Measurements from ENCODE around the gene UBXN10.
"Not testable (repeated sequence)": the region's sequence is repeated elsewhere in the genome, so short reads cannot be mapped to it uniquely, and the experiment has no call there.

UBXN10 gene

DNA sequence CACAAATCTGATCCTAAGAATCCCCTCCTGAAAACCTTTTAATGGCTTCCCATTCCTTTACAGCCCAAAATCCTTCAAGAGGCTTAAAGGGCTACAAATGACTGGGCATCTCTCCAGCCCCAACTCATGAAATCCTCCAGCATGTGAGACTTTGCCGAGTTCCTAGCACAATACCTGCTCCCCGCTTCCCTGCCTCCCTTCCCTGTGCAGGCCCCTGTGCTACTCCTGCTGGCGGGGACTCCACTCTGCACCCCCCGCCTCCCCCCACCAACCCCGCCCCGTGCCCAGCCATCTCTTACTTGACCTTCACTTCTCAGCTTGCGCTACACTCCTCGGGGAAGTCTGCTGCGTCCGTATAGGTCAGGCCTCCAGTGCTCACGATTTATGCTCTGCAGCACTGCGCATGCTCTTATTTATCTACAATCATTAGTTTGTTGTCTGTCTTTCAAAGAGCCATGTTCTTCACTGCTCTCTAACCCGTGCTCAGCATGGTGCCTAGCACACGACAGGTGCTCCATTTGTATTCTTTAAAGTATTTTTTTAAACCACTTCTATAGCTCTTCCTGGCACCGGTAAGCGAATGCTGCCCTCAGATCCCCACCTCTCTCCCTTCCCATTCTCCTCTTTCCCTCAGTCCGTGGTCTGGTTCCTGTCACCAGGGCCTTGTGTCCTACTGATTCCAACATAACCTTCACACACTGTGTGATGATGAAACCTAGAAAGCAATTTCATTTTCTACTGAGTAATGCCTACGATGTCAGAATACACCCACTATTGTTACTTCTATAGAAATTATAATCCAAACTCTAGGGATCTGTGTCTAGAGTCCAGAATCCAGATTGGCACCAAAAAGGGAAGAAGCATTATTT is 37.9 kb downstream of the UBXN10 start:
- FAIRE-seq (no peak), DNase-seq (ENCODE audit: insufficient read length, low spot score) (no peak)
- TF ChIP-seq POU2F2 (IDR thresholded peaks at IDR 0.05; ENCODE audit: low read depth, low read length) = no peak

DNA sequence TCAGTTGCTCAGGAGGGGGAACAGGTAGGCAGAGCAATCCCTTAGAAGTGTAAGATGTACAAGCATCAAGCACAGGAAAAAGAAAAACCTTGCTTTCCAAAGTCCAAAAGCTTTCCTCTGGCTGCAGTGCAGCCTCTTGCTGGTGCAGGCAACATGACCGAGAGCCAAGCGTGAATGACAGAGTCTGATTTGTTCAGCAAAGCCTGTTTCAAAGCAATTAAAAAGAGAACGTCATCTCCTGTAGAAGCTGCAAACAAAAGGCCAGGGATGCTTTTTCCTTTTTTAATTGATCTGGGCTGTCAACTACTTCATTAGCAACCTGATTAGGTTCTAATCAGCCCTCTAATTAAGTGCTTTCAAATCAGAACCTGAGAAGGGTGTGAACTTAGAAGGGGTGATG is 38.6 kb downstream of the UBXN10 start:
- DNase-seq (ENCODE audit: insufficient read length, low spot score) = no peak
- no peak for TF ChIP-seq PAX5 (IDR thresholded peaks at IDR 0.05; ENCODE audit: insufficient read depth, low read length, severe bottlenecking)
- no peak for TF ChIP-seq SPI1 (IDR thresholded peaks at IDR 0.05; ENCODE audit: low read depth, low read length)
- TF ChIP-seq POU2F2 (IDR thresholded peaks at IDR 0.05; ENCODE audit: low read depth, low read length) = no peak
- no peak for TF ChIP-seq POLR2AphosphoS5 (IDR thresholded peaks at IDR 0.05; ENCODE audit: low read depth, low read length)
- no peak for TF ChIP-seq POLR2A (IDR thresholded peaks at IDR 0.05; ENCODE audit: low read depth, low read length)
- no peak for TF ChIP-seq TAF1 (IDR thresholded peaks at IDR 0.05; ENCODE audit: low read depth, low read length)
- no peak for FAIRE-seq

DNA sequence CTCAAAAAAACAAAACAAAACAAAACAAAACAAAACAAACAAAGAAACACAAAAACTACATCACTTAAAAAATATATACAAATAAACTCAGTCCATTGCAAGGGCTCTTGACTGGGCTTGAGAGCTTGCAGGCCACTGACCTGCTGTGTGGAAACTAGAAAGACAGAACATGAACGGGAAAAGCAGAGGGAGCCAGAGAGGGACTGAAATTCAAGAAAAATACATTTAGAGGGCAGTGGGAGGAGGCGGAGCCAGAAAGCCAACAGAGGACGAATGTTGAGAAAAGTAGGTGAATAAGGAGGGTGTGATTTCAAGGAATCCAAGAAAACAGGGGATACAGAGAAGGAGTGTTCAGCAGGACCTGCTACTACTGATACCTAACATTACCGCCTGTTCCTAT is 41.8 kb downstream of the UBXN10 start:
- DNase-seq (ENCODE audit: insufficient read length, low spot score) (no peak), FAIRE-seq (no peak)
- TF ChIP-seq SPI1 (IDR thresholded peaks at IDR 0.05; ENCODE audit: low read depth, low read length) (no peak), PAX5 (IDR thresholded peaks at IDR 0.05; ENCODE audit: insufficient read depth, low read length, severe bottlenecking) (no peak), POLR2AphosphoS5 (IDR thresholded peaks at IDR 0.05; ENCODE audit: low read depth, low read length) (no peak), POU2F2 (IDR thresholded peaks at IDR 0.05; ENCODE audit: low read depth, low read length) (no peak), POLR2A (IDR thresholded peaks at IDR 0.05; ENCODE audit: low read depth, low read length) (no peak), TAF1 (IDR thresholded peaks at IDR 0.05; ENCODE audit: low read depth, low read length) (no peak)

DNA sequence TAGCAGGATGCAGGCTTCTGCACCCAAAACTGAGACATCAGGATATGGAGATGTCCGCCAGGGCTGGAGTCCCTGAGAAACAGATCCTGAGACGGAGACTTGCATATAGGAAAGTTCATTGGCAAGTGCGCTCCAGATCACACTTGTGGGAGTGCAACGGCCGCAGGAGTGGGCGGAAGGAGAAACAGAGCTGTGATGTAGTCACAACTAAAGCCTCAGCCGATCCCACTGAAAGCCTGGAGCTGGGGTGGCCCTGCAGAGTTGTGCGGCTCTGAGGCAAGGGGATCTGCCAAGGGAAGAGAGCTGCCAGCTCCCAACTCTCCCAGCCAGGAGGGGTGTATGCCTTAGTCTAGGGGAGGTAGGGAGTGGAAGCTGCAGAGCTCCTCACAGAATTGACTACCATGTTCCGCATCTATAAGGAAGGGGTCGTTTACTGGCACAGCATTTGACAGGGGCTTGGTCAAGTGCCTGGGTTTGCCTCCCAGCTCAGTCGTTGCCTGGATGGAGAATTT is 42.5 kb downstream of the UBXN10 start:
- DNase-seq (ENCODE audit: insufficient read length, low spot score) = no peak
- TF ChIP-seq POLR2AphosphoS5 (IDR thresholded peaks at IDR 0.05; ENCODE audit: low read depth, low read length) (no peak), PAX5 (IDR thresholded peaks at IDR 0.05; ENCODE audit: insufficient read depth, low read length, severe bottlenecking) (no peak), TAF1 (IDR thresholded peaks at IDR 0.05; ENCODE audit: low read depth, low read length) (no peak)
- FAIRE-seq = no peak

DNA sequence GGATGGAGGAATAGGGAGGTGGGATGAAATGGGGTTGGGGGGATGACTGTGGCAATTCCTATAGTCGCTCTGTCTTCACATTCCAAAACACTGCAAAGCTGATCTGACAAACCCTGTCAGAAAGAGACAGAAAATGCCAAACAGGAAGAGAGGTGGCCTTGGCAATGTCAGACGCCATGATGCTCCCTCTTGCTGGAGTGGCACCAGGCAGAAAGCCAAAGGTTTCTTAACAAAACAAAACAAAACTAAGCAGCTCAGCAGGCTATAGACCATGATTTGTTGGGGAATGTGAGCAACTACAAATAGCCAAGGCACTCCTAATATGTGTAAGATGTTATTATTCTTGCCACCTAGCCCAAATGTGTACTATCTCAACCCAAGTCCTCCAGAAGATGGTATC is 43.3 kb downstream of the UBXN10 start:
- no peak for TF ChIP-seq SPI1 (IDR thresholded peaks at IDR 0.05; ENCODE audit: low read depth, low read length)
- TF ChIP-seq POLR2A (IDR thresholded peaks at IDR 0.05; ENCODE audit: low read depth, low read length) = no peak
- TF ChIP-seq PAX5 (IDR thresholded peaks at IDR 0.05; ENCODE audit: insufficient read depth, low read length, severe bottlenecking) = no peak
- DNase-seq (ENCODE audit: insufficient read length, low spot score) (no peak), FAIRE-seq (no peak)

DNA sequence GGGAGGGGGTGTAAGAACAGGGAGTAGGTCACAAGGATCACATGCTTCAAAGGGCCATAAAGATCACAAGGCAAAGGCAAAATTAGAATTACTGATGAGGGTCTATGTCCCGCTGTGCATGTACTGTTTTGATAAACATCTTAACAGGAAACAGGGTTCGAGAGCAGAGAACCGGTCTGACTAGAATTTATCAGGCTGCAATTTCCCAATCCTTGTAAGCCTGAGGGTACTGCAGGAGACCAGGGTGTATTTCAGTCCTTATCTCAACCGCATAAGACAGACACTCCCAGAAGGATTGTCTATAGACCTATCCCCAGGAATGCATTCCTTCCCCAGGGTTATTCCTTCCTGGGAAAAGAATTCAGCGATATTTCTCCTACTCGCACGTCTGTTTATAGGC is 46.7 kb downstream of the UBXN10 start:
- not testable (repeated sequence) for FAIRE-seq; DNase-seq (ENCODE audit: insufficient read length, low spot score)

DNA sequence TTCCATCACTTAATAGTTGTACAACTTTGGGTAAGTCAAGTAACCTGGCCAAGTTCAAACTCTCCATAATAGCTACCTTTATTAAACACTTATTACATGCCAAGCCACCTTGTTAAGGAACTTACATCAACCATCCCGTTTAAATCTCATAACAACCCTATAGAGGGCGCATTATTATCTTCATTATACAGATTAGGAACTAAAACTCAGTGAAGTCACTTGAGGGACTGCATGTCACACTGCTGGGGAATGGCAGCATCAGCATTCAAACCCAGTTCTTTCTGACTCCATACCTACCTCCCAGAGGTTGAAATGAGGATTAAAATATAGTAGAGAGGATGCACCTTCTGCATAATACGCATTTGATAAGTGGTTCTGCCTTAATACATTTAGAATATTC is 47.5 kb downstream of the UBXN10 start:
- TF ChIP-seq POLR2A (IDR thresholded peaks at IDR 0.05; ENCODE audit: low read depth, low read length) (no peak), TAF1 (IDR thresholded peaks at IDR 0.05; ENCODE audit: low read depth, low read length) (no peak), SPI1 (IDR thresholded peaks at IDR 0.05; ENCODE audit: low read depth, low read length) (no peak), POU2F2 (IDR thresholded peaks at IDR 0.05; ENCODE audit: low read depth, low read length) (no peak), PAX5 (IDR thresholded peaks at IDR 0.05; ENCODE audit: insufficient read depth, low read length, severe bottlenecking) (no peak), POLR2AphosphoS5 (IDR thresholded peaks at IDR 0.05; ENCODE audit: low read depth, low read length) (no peak)
- FAIRE-seq (peak; percentile 41), DNase-seq (ENCODE audit: insufficient read length, low spot score) (no peak)

DNA sequence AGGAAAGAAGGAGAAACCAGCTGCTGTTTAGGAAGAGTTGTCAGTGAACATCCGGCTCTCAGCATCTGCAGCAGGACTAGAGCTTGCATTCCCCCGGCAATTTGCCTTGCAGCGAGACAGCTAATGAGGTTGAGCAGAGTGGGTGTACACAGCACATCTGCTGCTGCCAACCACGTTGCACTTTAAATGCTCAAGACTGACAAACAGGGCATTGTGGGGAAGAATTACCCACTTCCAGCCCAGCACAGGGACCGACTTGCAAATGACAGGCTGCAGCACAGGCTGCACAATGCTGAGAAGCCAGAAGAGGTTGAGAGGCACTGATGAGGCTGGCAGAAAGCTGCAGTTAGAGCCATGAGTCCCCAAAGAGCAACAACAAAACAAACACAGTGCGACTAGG is 48.0 kb downstream of the UBXN10 start:
- TF ChIP-seq SPI1 (IDR thresholded peaks at IDR 0.05; ENCODE audit: low read depth, low read length) = no peak
- peak; percentile 26 for FAIRE-seq
- DNase-seq (ENCODE audit: insufficient read length, low spot score) = no peak

DNA sequence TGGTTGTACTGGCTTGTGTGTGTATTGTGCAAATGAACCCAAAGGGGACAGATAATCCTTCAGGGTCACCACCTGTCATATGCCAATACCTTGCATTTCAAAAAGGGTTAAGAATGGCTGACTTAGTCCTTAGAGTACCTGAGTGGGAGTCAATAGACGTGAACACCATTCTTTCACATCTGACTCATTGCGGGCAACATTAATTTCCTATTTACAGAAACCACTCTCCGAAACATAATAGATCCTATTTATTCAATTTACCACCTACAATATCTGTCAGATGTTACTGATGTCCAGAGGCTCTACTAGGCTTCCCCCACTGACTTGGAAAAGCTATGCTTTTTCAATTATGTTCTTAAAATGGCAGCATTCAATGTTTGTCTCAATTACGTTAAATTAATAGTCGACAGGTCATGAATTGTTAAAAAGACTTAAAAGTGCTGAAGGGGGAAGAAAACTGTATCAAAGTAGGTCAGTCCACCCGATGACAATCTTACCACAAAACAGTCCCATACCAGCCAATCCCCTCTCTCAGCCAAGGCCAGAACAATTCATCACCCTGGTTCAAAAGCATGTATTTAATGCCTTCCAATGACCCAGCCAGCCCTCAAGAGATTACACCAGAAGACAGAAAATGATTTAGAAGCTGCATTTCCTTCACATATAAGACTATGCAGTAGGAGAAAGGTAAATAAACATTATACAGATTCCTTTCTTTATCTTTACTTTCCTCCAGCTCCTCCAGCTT is 49.1 kb downstream of the UBXN10 start:
- DNase-seq (ENCODE audit: insufficient read length, low spot score) = no peak
- FAIRE-seq = no peak
- no peak for TF ChIP-seq SPI1 (IDR thresholded peaks at IDR 0.05; ENCODE audit: low read depth, low read length)

DNA sequence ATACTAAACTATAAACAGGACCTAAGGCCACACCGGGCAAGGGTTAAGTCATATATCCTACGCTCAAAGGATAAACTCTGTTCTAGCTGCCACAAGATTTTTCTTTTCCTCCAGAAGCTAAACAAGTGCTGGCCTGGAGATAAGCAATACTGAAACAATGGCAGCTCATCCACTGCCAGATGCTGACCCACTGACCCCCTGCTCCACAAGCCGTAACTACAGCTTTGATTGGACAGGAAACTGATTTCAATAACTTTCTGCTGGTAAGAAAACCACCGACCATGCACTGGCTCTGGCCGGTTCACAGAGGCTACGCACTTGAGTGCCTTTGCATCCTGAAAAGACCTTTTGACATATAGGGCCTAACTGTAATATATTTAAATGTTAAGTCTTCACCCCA is 51.8 kb downstream of the UBXN10 start:
- TF ChIP-seq PAX5 (IDR thresholded peaks at IDR 0.05; ENCODE audit: insufficient read depth, low read length, severe bottlenecking) (no peak), POLR2A (IDR thresholded peaks at IDR 0.05; ENCODE audit: low read depth, low read length) (no peak), TAF1 (IDR thresholded peaks at IDR 0.05; ENCODE audit: low read depth, low read length) (no peak), SPI1 (IDR thresholded peaks at IDR 0.05; ENCODE audit: low read depth, low read length) (no peak), POU2F2 (IDR thresholded peaks at IDR 0.05; ENCODE audit: low read depth, low read length) (no peak), POLR2AphosphoS5 (IDR thresholded peaks at IDR 0.05; ENCODE audit: low read depth, low read length) (no peak)
- no peak for FAIRE-seq
- DNase-seq (ENCODE audit: insufficient read length, low spot score) = no peak

DNA sequence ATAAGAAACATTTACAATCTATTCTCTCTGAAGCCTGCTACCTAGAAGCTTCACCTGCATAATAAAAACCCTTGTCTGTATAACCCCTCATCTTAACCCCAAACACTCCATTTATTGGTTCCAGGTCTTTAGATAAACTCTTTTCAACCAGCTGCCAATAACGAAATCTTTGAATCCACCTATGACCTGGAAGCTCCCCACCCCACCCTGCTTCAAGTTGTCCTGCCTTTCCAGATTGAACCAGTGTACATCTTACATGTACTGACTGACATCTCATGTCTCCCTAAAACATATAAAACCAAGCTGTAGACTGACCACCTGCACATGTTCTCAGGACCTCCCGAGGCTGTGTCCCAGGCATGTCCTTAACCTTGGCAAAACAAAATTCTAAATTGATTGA is 54.1 kb downstream of the UBXN10 start:
- TF ChIP-seq POLR2AphosphoS5 (IDR thresholded peaks at IDR 0.05; ENCODE audit: low read depth, low read length) (no peak), POLR2A (IDR thresholded peaks at IDR 0.05; ENCODE audit: low read depth, low read length) (no peak), PAX5 (IDR thresholded peaks at IDR 0.05; ENCODE audit: insufficient read depth, low read length, severe bottlenecking) (no peak), SPI1 (IDR thresholded peaks at IDR 0.05; ENCODE audit: low read depth, low read length) (no peak), TAF1 (IDR thresholded peaks at IDR 0.05; ENCODE audit: low read depth, low read length) (no peak), POU2F2 (IDR thresholded peaks at IDR 0.05; ENCODE audit: low read depth, low read length) (no peak)
- FAIRE-seq (no peak), DNase-seq (ENCODE audit: insufficient read length, low spot score) (no peak)

All from GM12891 (cell line).